Measurements from ENCODE around the gene AP1M2. TPM values are rescaled to one million over a fixed set of nuclear protein-coding genes. Genes with fewer than 3 reads are reported as not detected.

The AP1M2 gene
- polyA plus RNA-seq, 1 donor (not counting 4 experiments of a cell fraction or from before 2014, with no cell fraction given) = 83.1 TPM

- no peak overlapping the region for H3K27ac ChIP-seq (ENCODE audit: control insufficient read depth, insufficient read depth, low read length)
- no peak overlapping the region for H3K4me2 ChIP-seq (ENCODE audit: control insufficient read depth, extremely low read depth, insufficient read depth, low read depth, low read length)
- no peak for TF ChIP-seq EZH2 (IDR thresholded peaks at IDR 0.05; ENCODE audit: low read length)
- no peak for TF ChIP-seq CTCF (optimal IDR thresholded peaks at IDR 0.05 in 1 of 3, IDR thresholded peaks at IDR 0.05 in 1 of 3, conservative IDR thresholded peaks at IDR 0.05 in 1 of 3; ENCODE audit: extremely low read depth in 1 of 3, insufficient read depth in 2 of 3, low read length in 3 of 3)
- no peaks in the 10 kb centered on the region for H3K27me3 ChIP-seq (ENCODE audit: control insufficient read depth, extremely low read depth, insufficient read depth, low read length)
- H3K4me1 ChIP-seq (ENCODE audit: control insufficient read depth, extremely low read depth, insufficient read depth, low read length) = peaks cover 23% of the 10 kb centered on the region
- no peak for DNase-seq (ENCODE audit: low read depth, low spot score)
- peaks cover 31 to 40% of the 10 kb centered on the region in 2 experiments for H3K36me3 ChIP-seq (ENCODE audit: control insufficient read depth in 2 of 2, extremely low read depth in 1 of 2, insufficient read depth in 2 of 2, low read length in 2 of 2)
- dilution Hi-C loops (cut with MboI; ENCODE audit: extremely low pct_ligation_motif_present, low sequenced_read_pairs) = no loop called here
- H3K9ac ChIP-seq (ENCODE audit: control insufficient read depth, extremely low read depth, insufficient read depth, low read length) = no peak overlapping the region
- peaks cover 13% of the 10 kb centered on the region for H4K20me1 ChIP-seq (ENCODE audit: control insufficient read depth, extremely low read depth, insufficient read depth, low read length)
- H3K9me3 ChIP-seq (ENCODE audit: control insufficient read depth, low read depth, low read length) = no peaks in the 10 kb centered on the region
- peaks cover 2% of the 10 kb centered on the region for H3K79me2 ChIP-seq (ENCODE audit: control insufficient read depth, insufficient read depth, low read length)
- H3K4me3 ChIP-seq (ENCODE audit: control insufficient read depth in 2 of 3, extremely low read depth in 1 of 3, insufficient read depth in 2 of 3, low read depth in 1 of 3, low read length in 3 of 3) = no peak overlapping the region
- no peaks in the 10 kb centered on the region for H3K9me1 ChIP-seq (ENCODE audit: control insufficient read depth, extremely low read depth, insufficient read depth, low read length)
- no peak overlapping the region for H2AFZ ChIP-seq (ENCODE audit: control insufficient read depth, low read length)
- no peak for FAIRE-seq
These were observed 36.8 kb downstream of the AP1M2 start for GRCh38 chr19:10550336-10550735.

- no peak overlapping the region for H2AFZ ChIP-seq (ENCODE audit: control insufficient read depth, low read length)
- no peak for FAIRE-seq
- H3K27ac ChIP-seq (ENCODE audit: control insufficient read depth, insufficient read depth, low read length) = no peak overlapping the region
- H4K20me1 ChIP-seq (ENCODE audit: control insufficient read depth, extremely low read depth, insufficient read depth, low read length) = peaks cover 10% of the 10 kb centered on the region
- H3K79me2 ChIP-seq (ENCODE audit: control insufficient read depth, insufficient read depth, low read length) = peaks cover 4% of the 10 kb centered on the region
- dilution Hi-C loops (cut with MboI; ENCODE audit: extremely low pct_ligation_motif_present, low sequenced_read_pairs) = no loop called here
- H3K4me2 ChIP-seq (ENCODE audit: control insufficient read depth, extremely low read depth, insufficient read depth, low read depth, low read length) = no peak overlapping the region
- H3K9ac ChIP-seq (ENCODE audit: control insufficient read depth, extremely low read depth, insufficient read depth, low read length) = no peak overlapping the region
- TF ChIP-seq CTCF (optimal IDR thresholded peaks at IDR 0.05 in 1 of 3, IDR thresholded peaks at IDR 0.05 in 1 of 3, conservative IDR thresholded peaks at IDR 0.05 in 1 of 3; ENCODE audit: extremely low read depth in 1 of 3, insufficient read depth in 2 of 3, low read length in 3 of 3) = no peak
- no peak for TF ChIP-seq EZH2 (IDR thresholded peaks at IDR 0.05; ENCODE audit: low read length)
- no peak for DNase-seq (ENCODE audit: low read depth, low spot score)
- peaks cover 31 to 38% of the 10 kb centered on the region in 2 experiments for H3K36me3 ChIP-seq (ENCODE audit: control insufficient read depth in 2 of 2, extremely low read depth in 1 of 2, insufficient read depth in 2 of 2, low read length in 2 of 2)
- H3K4me1 ChIP-seq (ENCODE audit: control insufficient read depth, extremely low read depth, insufficient read depth, low read length) = peaks cover 19% of the 10 kb centered on the region
- no peak overlapping the region for H3K4me3 ChIP-seq (ENCODE audit: control insufficient read depth in 2 of 3, extremely low read depth in 1 of 3, insufficient read depth in 2 of 3, low read depth in 1 of 3, low read length in 3 of 3)
- H3K9me1 ChIP-seq (ENCODE audit: control insufficient read depth, extremely low read depth, insufficient read depth, low read length) = no peaks in the 10 kb centered on the region
- no peaks in the 10 kb centered on the region for H3K9me3 ChIP-seq (ENCODE audit: control insufficient read depth, low read depth, low read length)
- H3K27me3 ChIP-seq (ENCODE audit: control insufficient read depth, extremely low read depth, insufficient read depth, low read length) = no peaks in the 10 kb centered on the region
These were observed 37.4 kb downstream of the AP1M2 start for GRCh38 chr19:10549733-10550132.

All from keratinocyte (primary cell).